WTC11 (cell line): ENCODE measurements around the gene ZSCAN5C.

Experiments
- CREM ChIP-seq: sonication (generic); formaldehyde crosslinking; IDR thresholded peaks from 2 replicates; pipeline ENCODE4 v1.8.1; 2022; ENCODE audit warnings: mild to moderate bottlenecking, missing genetic modification reagents, moderate library complexity
- NFE2L1 ChIP-seq: sonication (generic); formaldehyde crosslinking; IDR thresholded peaks from 2 replicates; pipeline ENCODE4 v1.8.1; 2023; ENCODE audit warnings: missing genetic modification reagents
- NR2C2 ChIP-seq: sonication (generic); formaldehyde crosslinking; IDR thresholded peaks from 2 replicates; pipeline ENCODE4 v1.8.0; 2022; ENCODE audit warnings: mild to moderate bottlenecking, missing genetic modification reagents
- NR3C1 ChIP-seq: sonication (generic); formaldehyde crosslinking; conservative IDR thresholded peaks from 2 replicates; pipeline ENCODE4 v1.8.1; 2023; ENCODE audit warnings: low read depth, mild to moderate bottlenecking, missing genetic modification reagents
- PRRX2 ChIP-seq: fragments of 250-450 bp; sonication (Bioruptor Pico); IDR thresholded peaks from 2 replicates; pipeline ENCODE4 v1.8.0; 2021; ENCODE audit warnings: mild to moderate bottlenecking
- TEAD4 ChIP-seq: sonication (generic); formaldehyde crosslinking; IDR thresholded peaks from 2 replicates; pipeline ENCODE4 v1.8.0; 2022; ENCODE audit warnings: mild to moderate bottlenecking, missing genetic modification reagents
- TF ChIP-seq, protein P1 (sequence below): fragments of 200-600 bp; IDR thresholded peaks from 2 replicates; pipeline ENCODE4 v1.8.0; 2022; ENCODE audit warnings: antibody characterized with exemption
- TF ChIP-seq, protein P2 (sequence below): sonication (generic); formaldehyde crosslinking; IDR thresholded peaks from 2 replicates; pipeline ENCODE4 v1.8.1; 2023; ENCODE audit warnings: mild to moderate bottlenecking, missing genetic modification reagents
- TF ChIP-seq, protein P3 (sequence below): fragments of 250-450 bp; sonication (Bioruptor Pico); conservative IDR thresholded peaks from 2 replicates; pipeline ENCODE4 v1.9.0; 2021; ENCODE audit warnings: mild to moderate bottlenecking
- TF ChIP-seq, protein P4 (sequence below): sonication (generic); formaldehyde crosslinking; IDR thresholded peaks from 2 replicates; pipeline ENCODE4 v1.8.1; 2023; ENCODE audit warnings: mild to moderate bottlenecking, missing genetic modification reagents
- TF ChIP-seq, protein P5 (sequence below): sonication (generic); formaldehyde crosslinking; IDR thresholded peaks from 2 replicates; pipeline ENCODE4 v1.8.1; 2022; ENCODE audit warnings: low read depth, missing genetic modification reagents, borderline replicate concordance

DNA sequence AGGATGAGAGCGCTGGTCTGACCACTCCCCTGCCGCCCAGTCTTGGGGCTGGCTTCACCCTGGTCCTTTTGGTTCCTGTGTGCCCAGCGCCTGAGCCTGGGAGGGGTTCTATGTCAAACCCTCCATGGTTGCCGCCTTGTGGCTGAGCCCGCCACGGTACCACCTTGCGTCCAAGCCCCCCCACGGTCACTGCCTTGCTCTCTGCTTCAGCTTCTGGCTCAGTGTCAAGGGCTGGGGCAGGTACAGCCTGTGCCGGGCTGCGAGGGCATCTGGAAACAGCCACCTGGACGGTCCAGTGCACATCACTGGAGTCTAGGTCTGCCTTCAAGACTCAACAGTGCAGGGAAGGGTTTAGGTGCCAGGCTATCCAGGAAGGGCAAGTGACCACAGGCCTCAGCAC lies 40.5 kb upstream of the ZSCAN5C start:
- TF ChIP-seq PRRX2 (no peak), NR2C2 (CRISPR knock-in tag) (no peak), TEAD4 (CRISPR knock-in tag) (no peak), NFE2L1 (CRISPR knock-in tag) (no peak), CREM (CRISPR knock-in tag) (no peak), NR3C1 (no peak)
- TF ChIP-seq, protein P1, sequence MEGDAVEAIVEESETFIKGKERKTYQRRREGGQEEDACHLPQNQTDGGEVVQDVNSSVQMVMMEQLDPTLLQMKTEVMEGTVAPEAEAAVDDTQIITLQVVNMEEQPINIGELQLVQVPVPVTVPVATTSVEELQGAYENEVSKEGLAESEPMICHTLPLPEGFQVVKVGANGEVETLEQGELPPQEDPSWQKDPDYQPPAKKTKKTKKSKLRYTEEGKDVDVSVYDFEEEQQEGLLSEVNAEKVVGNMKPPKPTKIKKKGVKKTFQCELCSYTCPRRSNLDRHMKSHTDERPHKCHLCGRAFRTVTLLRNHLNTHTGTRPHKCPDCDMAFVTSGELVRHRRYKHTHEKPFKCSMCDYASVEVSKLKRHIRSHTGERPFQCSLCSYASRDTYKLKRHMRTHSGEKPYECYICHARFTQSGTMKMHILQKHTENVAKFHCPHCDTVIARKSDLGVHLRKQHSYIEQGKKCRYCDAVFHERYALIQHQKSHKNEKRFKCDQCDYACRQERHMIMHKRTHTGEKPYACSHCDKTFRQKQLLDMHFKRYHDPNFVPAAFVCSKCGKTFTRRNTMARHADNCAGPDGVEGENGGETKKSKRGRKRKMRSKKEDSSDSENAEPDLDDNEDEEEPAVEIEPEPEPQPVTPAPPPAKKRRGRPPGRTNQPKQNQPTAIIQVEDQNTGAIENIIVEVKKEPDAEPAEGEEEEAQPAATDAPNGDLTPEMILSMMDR = no peak
- TF ChIP-seq, protein P2, sequence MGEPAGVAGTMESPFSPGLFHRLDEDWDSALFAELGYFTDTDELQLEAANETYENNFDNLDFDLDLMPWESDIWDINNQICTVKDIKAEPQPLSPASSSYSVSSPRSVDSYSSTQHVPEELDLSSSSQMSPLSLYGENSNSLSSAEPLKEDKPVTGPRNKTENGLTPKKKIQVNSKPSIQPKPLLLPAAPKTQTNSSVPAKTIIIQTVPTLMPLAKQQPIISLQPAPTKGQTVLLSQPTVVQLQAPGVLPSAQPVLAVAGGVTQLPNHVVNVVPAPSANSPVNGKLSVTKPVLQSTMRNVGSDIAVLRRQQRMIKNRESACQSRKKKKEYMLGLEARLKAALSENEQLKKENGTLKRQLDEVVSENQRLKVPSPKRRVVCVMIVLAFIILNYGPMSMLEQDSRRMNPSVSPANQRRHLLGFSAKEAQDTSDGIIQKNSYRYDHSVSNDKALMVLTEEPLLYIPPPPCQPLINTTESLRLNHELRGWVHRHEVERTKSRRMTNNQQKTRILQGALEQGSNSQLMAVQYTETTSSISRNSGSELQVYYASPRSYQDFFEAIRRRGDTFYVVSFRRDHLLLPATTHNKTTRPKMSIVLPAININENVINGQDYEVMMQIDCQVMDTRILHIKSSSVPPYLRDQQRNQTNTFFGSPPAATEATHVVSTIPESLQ (CRISPR knock-in tag) = no peak
- TF ChIP-seq, protein P3, sequence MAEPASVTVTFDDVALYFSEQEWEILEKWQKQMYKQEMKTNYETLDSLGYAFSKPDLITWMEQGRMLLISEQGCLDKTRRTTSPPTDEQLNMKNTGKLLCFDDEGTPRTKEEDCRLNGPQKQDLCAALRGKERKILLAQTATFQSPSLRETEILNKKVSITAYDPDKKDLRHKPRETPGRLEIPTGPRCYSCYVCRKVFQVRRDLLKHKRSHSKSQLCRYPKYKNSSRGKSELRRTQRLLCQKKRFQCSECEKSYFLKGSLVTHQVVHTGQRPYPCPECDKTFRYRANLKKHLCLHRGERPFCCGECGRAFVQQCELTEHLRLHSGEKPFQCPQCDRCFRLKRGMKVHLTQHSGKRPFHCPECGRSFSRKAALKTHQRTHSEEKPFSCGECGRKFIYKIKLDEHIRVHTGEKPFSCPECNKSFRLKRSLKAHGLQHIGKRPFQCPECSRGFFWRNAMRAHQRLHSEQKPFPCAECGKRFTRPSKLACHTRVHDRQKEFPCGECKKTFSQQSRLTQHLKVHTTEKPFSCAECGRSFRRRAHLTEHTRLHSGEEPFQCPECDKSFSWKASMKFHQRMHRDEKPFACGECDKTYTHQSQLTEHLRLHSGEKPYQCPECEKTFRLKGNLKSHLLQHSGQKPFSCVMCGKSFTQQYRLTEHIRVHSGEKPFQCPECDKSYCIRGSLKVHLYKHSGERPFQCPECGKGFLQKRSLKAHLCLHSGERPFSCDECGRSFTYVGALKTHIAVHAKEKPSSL (CRISPR knock-in tag) = no peak
- TF ChIP-seq, protein P4, sequence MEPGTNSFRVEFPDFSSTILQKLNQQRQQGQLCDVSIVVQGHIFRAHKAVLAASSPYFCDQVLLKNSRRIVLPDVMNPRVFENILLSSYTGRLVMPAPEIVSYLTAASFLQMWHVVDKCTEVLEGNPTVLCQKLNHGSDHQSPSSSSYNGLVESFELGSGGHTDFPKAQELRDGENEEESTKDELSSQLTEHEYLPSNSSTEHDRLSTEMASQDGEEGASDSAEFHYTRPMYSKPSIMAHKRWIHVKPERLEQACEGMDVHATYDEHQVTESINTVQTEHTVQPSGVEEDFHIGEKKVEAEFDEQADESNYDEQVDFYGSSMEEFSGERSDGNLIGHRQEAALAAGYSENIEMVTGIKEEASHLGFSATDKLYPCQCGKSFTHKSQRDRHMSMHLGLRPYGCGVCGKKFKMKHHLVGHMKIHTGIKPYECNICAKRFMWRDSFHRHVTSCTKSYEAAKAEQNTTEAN (CRISPR knock-in tag) = no peak
- TF ChIP-seq, protein P5, sequence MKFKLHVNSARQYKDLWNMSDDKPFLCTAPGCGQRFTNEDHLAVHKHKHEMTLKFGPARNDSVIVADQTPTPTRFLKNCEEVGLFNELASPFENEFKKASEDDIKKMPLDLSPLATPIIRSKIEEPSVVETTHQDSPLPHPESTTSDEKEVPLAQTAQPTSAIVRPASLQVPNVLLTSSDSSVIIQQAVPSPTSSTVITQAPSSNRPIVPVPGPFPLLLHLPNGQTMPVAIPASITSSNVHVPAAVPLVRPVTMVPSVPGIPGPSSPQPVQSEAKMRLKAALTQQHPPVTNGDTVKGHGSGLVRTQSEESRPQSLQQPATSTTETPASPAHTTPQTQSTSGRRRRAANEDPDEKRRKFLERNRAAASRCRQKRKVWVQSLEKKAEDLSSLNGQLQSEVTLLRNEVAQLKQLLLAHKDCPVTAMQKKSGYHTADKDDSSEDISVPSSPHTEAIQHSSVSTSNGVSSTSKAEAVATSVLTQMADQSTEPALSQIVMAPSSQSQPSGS (CRISPR knock-in tag) = no peak
